Myocyte (in vitro differentiated cells): ENCODE results near the gene CNNM2. TPM values are rescaled to one million over a fixed set of nuclear protein-coding genes. Genes with fewer than 3 reads are reported as not detected.

Experiments used
- DNase-seq: peaks from one replicate; pipeline ENCODE4 v3.0.0-alpha.2; 2012; ENCODE audit warnings: low read depth
- total RNA-seq: library from RNA; depleted of rRNA; stranded (reverse); fragments of >200 nt; gene quantifications from 2 replicates; pipeline ENCODE4 v1.2.3, GENCODE V29; 2014

CNNM2 gene
- total RNA-seq, 1 donor from 2014 or later: 4.7 TPM

GRCh38 chr10:103069453-103070331, 151.6 kb downstream of the CNNM2 start:
- peak; percentile 50 for DNase-seq

- no peak for DNase-seq
Observed at GRCh38 chr10:103072276-103072675, 154.2 kb downstream of the CNNM2 start.

GRCh38 chr10:103072891-103073290, 154.8 kb downstream of the CNNM2 start:
- DNase-seq: no peak

- DNase-seq: no peak
Observed at GRCh38 chr10:103077020-103077419, 158.9 kb downstream of the CNNM2 start.

- DNase-seq: no peak
Observed at GRCh38 chr10:103077491-103078308, 159.6 kb downstream of the CNNM2 start.

GRCh38 chr10:103078309-103078615, 160.2 kb downstream of the CNNM2 start:
- DNase-seq: no peak

GRCh38 chr10:103078676-103079075, 160.6 kb downstream of the CNNM2 start:
- no peak for DNase-seq

- DNase-seq: no peak
Observed at GRCh38 chr10:103079100-103079499, 161.0 kb downstream of the CNNM2 start.

- DNase-seq: no peak
Observed at GRCh38 chr10:103079946-103080345, 161.9 kb downstream of the CNNM2 start.

GRCh38 chr10:103080891-103081581, 162.9 kb downstream of the CNNM2 start:
- DNase-seq: no peak

GRCh38 chr10:103082683-103083082, 164.6 kb downstream of the CNNM2 start:
- DNase-seq: no peak

- no peak for DNase-seq
Observed at GRCh38 chr10:103083266-103083976, 165.3 kb downstream of the CNNM2 start.

GRCh38 chr10:103083977-103084320, 165.9 kb downstream of the CNNM2 start:
- DNase-seq: no peak

- no peak for DNase-seq
Observed at GRCh38 chr10:103086261-103086660, 168.2 kb downstream of the CNNM2 start.

- no peak for DNase-seq
Observed at GRCh38 chr10:103086799-103087198, 168.7 kb downstream of the CNNM2 start.

GRCh38 chr10:103089493-103089892, 171.4 kb downstream of the CNNM2 start:
- DNase-seq: no peak

- DNase-seq: no peak
Observed at GRCh38 chr10:103090911-103091310, 172.8 kb downstream of the CNNM2 start.

GRCh38 chr10:103095005-103095404, 176.9 kb downstream of the CNNM2 start:
- DNase-seq: no peak

- no peak for DNase-seq
Observed at GRCh38 chr10:103096130-103096529, 178.0 kb downstream of the CNNM2 start.

GRCh38 chr10:103098240-103098639, 180.1 kb downstream of the CNNM2 start:
- no peak for DNase-seq

GRCh38 chr10:103100620-103101019, 182.5 kb downstream of the CNNM2 start:
- DNase-seq: no peak
